ENCODE measurements around the gene SIDT1.

The SIDT1 gene

DNA sequence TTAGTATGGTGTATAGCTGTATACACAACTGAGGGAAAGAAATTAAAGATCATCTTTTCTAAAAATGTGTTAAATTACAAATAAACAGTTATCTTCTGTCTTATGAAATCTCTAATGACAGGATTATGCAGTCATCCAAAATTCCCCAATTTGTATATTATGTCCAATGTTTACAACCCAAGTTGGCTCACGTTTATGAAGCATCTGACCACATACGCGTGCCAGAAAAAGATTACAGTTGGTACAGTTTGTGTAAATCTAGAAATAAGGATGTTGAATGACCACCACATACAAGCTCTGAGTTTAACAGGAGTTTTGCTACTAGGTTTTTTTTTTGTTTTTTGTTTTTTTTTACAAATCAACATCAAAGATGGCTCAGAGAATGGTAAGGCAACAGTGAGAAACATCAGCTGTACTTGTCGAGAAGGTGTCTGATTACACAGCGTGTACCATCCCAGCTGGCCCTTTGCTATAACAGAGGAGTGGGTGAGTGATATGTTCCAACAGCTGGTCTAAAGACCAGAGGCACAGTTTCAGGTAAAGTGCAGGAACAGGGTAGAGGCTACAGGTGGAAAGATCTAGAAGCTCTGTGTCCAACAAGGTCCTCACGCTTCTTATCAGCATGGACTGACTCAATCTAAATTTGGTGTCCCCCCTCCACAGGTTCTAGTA is 117.0 kb downstream of the SIDT1 start:
- DNase-seq (ENCODE audit: extremely low spot score) = no peak
- ChIA-PET CTCF (no interaction called here), POLR2A (no interaction called here)
- TF ChIP-seq L3MBTL2 (conservative IDR thresholded peaks at IDR 0.05) = no peak
- no peak for TF ChIP-seq NFRKB (IDR thresholded peaks at IDR 0.05)

GRCh38 chr3:113654310-113654709 is 122.0 kb downstream of the SIDT1 start:
- DNase-seq (ENCODE audit: extremely low spot score) = no peak
- CTCF ChIA-PET = no interaction called here
- POLR2A ChIA-PET = no interaction called here
- TF ChIP-seq PKNOX1 (IDR thresholded peaks at IDR 0.05) = no peak
- TF ChIP-seq ARNT (IDR thresholded peaks at IDR 0.05) = no peak
- no peak for TF ChIP-seq SP1 (IDR thresholded peaks at IDR 0.05)
- TF ChIP-seq NFRKB (IDR thresholded peaks at IDR 0.05) = no peak
- TF ChIP-seq SUZ12 (IDR thresholded peaks at IDR 0.05) = no peak

GRCh38 chr3:113654851-113655250 is 122.5 kb downstream of the SIDT1 start:
- ChIA-PET CTCF (no interaction called here), POLR2A (no interaction called here)
- no peak for DNase-seq (ENCODE audit: extremely low spot score)
- no peak for TF ChIP-seq LEF1 (IDR thresholded peaks at IDR 0.05; ENCODE audit: borderline replicate concordance)
- no peak for TF ChIP-seq ARNT (IDR thresholded peaks at IDR 0.05)
- no peak for TF ChIP-seq SP1 (IDR thresholded peaks at IDR 0.05)
- TF ChIP-seq ELF4 (IDR thresholded peaks at IDR 0.05) = no peak
- no peak for TF ChIP-seq SUZ12 (IDR thresholded peaks at IDR 0.05)
- no peak for TF ChIP-seq HDGF (IDR thresholded peaks at IDR 0.05; ENCODE audit: borderline replicate concordance)
- TF ChIP-seq ZNF384 (IDR thresholded peaks at IDR 0.05) = no peak
- no peak for TF ChIP-seq TARDBP (IDR thresholded peaks at IDR 0.05)
- no peak for TF ChIP-seq NFRKB (IDR thresholded peaks at IDR 0.05)
- no peak for TF ChIP-seq CTBP1 (IDR thresholded peaks at IDR 0.05; ENCODE audit: borderline replicate concordance)
- no peak for TF ChIP-seq FOXA1 (IDR thresholded peaks at IDR 0.05)
- no peak for TF ChIP-seq BHLHE40 (IDR thresholded peaks at IDR 0.05; ENCODE audit: borderline replicate concordance)
- TF ChIP-seq FOXM1 (IDR thresholded peaks at IDR 0.05; ENCODE audit: borderline replicate concordance) = no peak
- TF ChIP-seq L3MBTL2 (conservative IDR thresholded peaks at IDR 0.05) = no peak
- TF ChIP-seq FOXK2 (IDR thresholded peaks at IDR 0.05) = no peak

- POLR2A ChIA-PET = no interaction called here
- TF ChIP-seq BHLHE40 (IDR thresholded peaks at IDR 0.05; ENCODE audit: borderline replicate concordance) = no peak
- no peak for TF ChIP-seq ELF4 (IDR thresholded peaks at IDR 0.05)
- CTCF ChIA-PET = no interaction called here
- no peak for DNase-seq (ENCODE audit: extremely low spot score)
Observed at GRCh38 chr3:113658107-113658506, 125.8 kb downstream of the SIDT1 start.

DNA sequence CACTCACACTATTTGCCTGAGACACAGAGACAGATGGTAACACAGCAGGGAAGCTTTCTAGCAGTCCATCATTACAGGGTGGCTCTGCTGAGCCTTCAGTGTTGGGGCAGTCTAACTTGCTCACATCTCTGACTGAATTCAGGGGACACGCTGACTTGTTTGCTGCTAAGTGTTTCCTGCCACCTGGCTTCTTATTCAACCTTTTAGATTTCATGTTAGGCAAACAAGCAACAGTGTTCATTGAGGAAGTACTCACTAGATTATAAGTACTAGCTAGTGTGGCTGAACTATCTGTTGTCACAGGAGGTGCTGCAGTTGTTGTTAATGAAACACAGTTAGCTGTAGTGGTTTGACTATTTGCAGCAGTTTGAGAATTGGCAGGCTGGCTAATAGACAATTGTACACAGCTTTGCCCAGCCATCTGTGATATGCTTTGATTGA is 126.8 kb downstream of the SIDT1 start:
- CTCF ChIA-PET = no interaction called here
- POLR2A ChIA-PET = no interaction called here
- no peak for DNase-seq (ENCODE audit: extremely low spot score)
- TF ChIP-seq BHLHE40 (IDR thresholded peaks at IDR 0.05; ENCODE audit: borderline replicate concordance) = no peak
- no peak for TF ChIP-seq SUZ12 (IDR thresholded peaks at IDR 0.05)
- TF ChIP-seq FOXM1 (IDR thresholded peaks at IDR 0.05; ENCODE audit: borderline replicate concordance) = no peak
- TF ChIP-seq ELF4 (IDR thresholded peaks at IDR 0.05) = no peak
- no peak for TF ChIP-seq FOXK2 (IDR thresholded peaks at IDR 0.05)
- no peak for TF ChIP-seq TARDBP (IDR thresholded peaks at IDR 0.05)
- TF ChIP-seq ZNF384 (IDR thresholded peaks at IDR 0.05) = no peak
- no peak for TF ChIP-seq NFRKB (IDR thresholded peaks at IDR 0.05)
- no peak for TF ChIP-seq L3MBTL2 (conservative IDR thresholded peaks at IDR 0.05)
- TF ChIP-seq PKNOX1 (IDR thresholded peaks at IDR 0.05) = no peak
- no peak for TF ChIP-seq ARNT (IDR thresholded peaks at IDR 0.05)
- no peak for TF ChIP-seq CTBP1 (IDR thresholded peaks at IDR 0.05; ENCODE audit: borderline replicate concordance)
- no peak for TF ChIP-seq LEF1 (IDR thresholded peaks at IDR 0.05; ENCODE audit: borderline replicate concordance)
- no peak for TF ChIP-seq HDGF (IDR thresholded peaks at IDR 0.05; ENCODE audit: borderline replicate concordance)
- no peak for TF ChIP-seq FOXA1 (IDR thresholded peaks at IDR 0.05)
- no peak for TF ChIP-seq SP1 (IDR thresholded peaks at IDR 0.05)

DNA sequence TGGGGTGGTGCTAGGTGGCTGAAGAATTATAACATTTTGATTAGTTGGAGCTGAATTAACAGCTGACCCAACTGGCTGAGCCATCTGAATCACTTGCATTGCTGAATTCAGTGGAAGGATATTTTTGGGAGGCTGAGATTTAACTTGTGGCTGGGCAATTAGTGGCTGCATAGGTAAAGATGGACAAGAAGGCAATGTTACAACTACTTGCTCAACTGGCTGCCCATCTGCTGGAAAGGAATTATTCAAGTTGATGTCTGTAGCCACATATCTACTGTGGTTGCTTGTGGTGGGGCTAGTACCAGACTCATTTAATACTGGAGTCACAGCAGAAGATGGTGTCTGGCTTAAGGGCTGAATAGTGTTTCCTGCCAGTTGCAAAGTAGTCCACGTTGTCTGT is 127.6 kb downstream of the SIDT1 start:
- no peak for TF ChIP-seq FOXK2 (IDR thresholded peaks at IDR 0.05)
- TF ChIP-seq SUZ12 (IDR thresholded peaks at IDR 0.05) = no peak
- no peak for TF ChIP-seq LEF1 (IDR thresholded peaks at IDR 0.05; ENCODE audit: borderline replicate concordance)
- ChIA-PET CTCF (no interaction called here), POLR2A (no interaction called here)
- no peak for DNase-seq (ENCODE audit: extremely low spot score)

DNA sequence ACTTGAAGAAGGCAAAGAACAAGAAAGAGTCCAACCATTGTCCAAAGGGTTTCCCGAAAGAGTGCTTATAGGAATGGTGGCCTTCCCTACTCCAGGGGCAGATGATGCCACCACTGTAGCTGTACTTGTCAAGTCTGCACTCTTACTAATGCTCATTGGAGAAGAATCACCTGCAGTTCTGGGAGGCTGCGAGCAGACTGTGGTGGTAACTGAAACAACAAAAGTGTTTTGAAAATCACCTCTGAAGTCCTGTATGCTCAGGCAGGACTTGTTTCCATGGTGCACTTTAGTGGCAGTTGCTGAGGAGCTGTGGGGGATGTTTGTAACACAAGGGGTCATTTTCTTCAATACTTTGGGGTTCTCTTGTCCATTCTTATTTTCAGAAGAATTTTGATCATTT is 128.1 kb downstream of the SIDT1 start:
- POLR2A ChIA-PET = interaction anchor here (0.6 to 0.7 kb wide), 2 partner anchors 146 to 397 kb away, joined by 3 read pairs; partner anchors contain the start of gene SPICE1

More for the DNA sequence above, 128.1 kb downstream of the SIDT1 start:
- CTCF ChIA-PET = no interaction called here
- no peak for TF ChIP-seq PKNOX1 (IDR thresholded peaks at IDR 0.05)
- TF ChIP-seq L3MBTL2 (conservative IDR thresholded peaks at IDR 0.05) = no peak
- no peak for TF ChIP-seq FOXA1 (IDR thresholded peaks at IDR 0.05)
- TF ChIP-seq CTBP1 (IDR thresholded peaks at IDR 0.05; ENCODE audit: borderline replicate concordance) = no peak
- TF ChIP-seq TARDBP (IDR thresholded peaks at IDR 0.05) = no peak
- TF ChIP-seq ARNT (IDR thresholded peaks at IDR 0.05) = no peak
- TF ChIP-seq SUZ12 (IDR thresholded peaks at IDR 0.05) = no peak
- TF ChIP-seq NFRKB (IDR thresholded peaks at IDR 0.05) = no peak
- no peak for TF ChIP-seq ZNF384 (IDR thresholded peaks at IDR 0.05)
- TF ChIP-seq BHLHE40 (IDR thresholded peaks at IDR 0.05; ENCODE audit: borderline replicate concordance) = no peak
- no peak for TF ChIP-seq FOXM1 (IDR thresholded peaks at IDR 0.05; ENCODE audit: borderline replicate concordance)
- no peak for TF ChIP-seq SP1 (IDR thresholded peaks at IDR 0.05)
- TF ChIP-seq ELF4 (IDR thresholded peaks at IDR 0.05) = no peak
- no peak for DNase-seq (ENCODE audit: extremely low spot score)
